MM.1S (cell line): ENCODE results near the gene PNLIP.

ENCODE experiments used
- DNase-seq: peaks from one replicate; pipeline ENCODE4 v3.0.0-alpha.2; 2015
- H2AFZ ChIP-seq: fragments of 300-600 bp; sonication (generic); 2 replicates; pipeline ENCODE4 v1.6.0; 2016; ENCODE audit warnings: antibody characterized with exemption, low read length
- H3F3A ChIP-seq: fragments of 300-600 bp; sonication (generic); 2 replicates; pipeline ENCODE4 v1.6.1; 2016; ENCODE audit warnings: mild to moderate bottlenecking, antibody characterized with exemption, low read length, moderate library complexity, mixed read lengths; ENCODE audit not compliant: insufficient read depth
- H3K27ac ChIP-seq: fragments of 300-600 bp; sonication (generic); 2 replicates; pipeline ENCODE4 v1.5.1; 2016; ENCODE audit warnings: mild to moderate bottlenecking, low read length
- H3K27me3 ChIP-seq: fragments of 300-600 bp; sonication (generic); replicated peaks from 2 replicates; pipeline ENCODE4 v1.6.0; 2016; ENCODE audit warnings: low read length; ENCODE audit not compliant: insufficient read depth
- H3K36me3 ChIP-seq: fragments of 300-600 bp; sonication (generic); replicated peaks from 2 replicates; pipeline ENCODE4 v1.6.1; 2016; ENCODE audit warnings: mild to moderate bottlenecking, low read length, mixed read lengths; ENCODE audit not compliant: insufficient read depth
- H3K4me1 ChIP-seq: fragments of 300-600 bp; sonication (generic); 2 replicates; pipeline ENCODE4 v1.6.1; 2016; ENCODE audit warnings: low read length, mixed read lengths
- H3K4me2 ChIP-seq: fragments of 300-600 bp; sonication (generic); 2 replicates; pipeline ENCODE4 v1.6.0; 2016; ENCODE audit warnings: low read depth, low read length
- H3K4me3 ChIP-seq: fragments of 300-600 bp; sonication (generic); 2 replicates; pipeline ENCODE4 v1.5.1; 2016; ENCODE audit warnings: low read length, mixed read lengths
- H3K79me2 ChIP-seq: fragments of 300-600 bp; sonication (generic); 2 replicates; pipeline ENCODE4 v1.6.1; 2016; ENCODE audit warnings: mixed run types, low read length, mixed read lengths
- H3K9ac ChIP-seq: fragments of 300-600 bp; sonication (generic); 2 replicates; pipeline ENCODE4 v1.6.1; 2016; ENCODE audit warnings: low read length, mixed read lengths
- H3K9me2 ChIP-seq: fragments of 300-600 bp; sonication (generic); replicated peaks from 2 replicates; pipeline ENCODE4 v1.6.1; 2016; ENCODE audit warnings: mild to moderate bottlenecking, low read length, mixed read lengths; ENCODE audit not compliant: insufficient read depth
- H3K9me3 ChIP-seq: fragments of 300-600 bp; sonication (generic); replicated peaks from 2 replicates; pipeline ENCODE4 v1.6.1; 2016; ENCODE audit warnings: mild to moderate bottlenecking, low read length, mixed read lengths; ENCODE audit not compliant: insufficient read depth
- H4K20me1 ChIP-seq: fragments of 300-600 bp; sonication (generic); 2 replicates; pipeline ENCODE4 v1.6.1; 2016; ENCODE audit warnings: mild to moderate bottlenecking, low read length, moderate library complexity, mixed read lengths; ENCODE audit not compliant: insufficient read depth
- EZH2 ChIP-seq: fragments of 300-600 bp; sonication (generic); optimal IDR thresholded peaks from 2 replicates; pipeline ENCODE3; 2017; ENCODE audit warnings: low read depth, mild to moderate bottlenecking, antibody characterized with exemption, low read length, mixed read lengths
- EZH2phosphoT487 ChIP-seq: fragments of 300-600 bp; sonication (generic); IDR thresholded peaks from 2 replicates; pipeline ENCODE4 v1.6.1; 2018; ENCODE audit warnings: antibody characterized with exemption, low read length
- TF ChIP-seq, protein P1 (sequence below): fragments of 300-600 bp; sonication (generic); IDR thresholded peaks from 2 replicates; pipeline ENCODE4 v1.5.1; 2016; ENCODE audit warnings: antibody characterized with exemption, low read length, mixed read lengths

Gene PNLIP

DNA sequence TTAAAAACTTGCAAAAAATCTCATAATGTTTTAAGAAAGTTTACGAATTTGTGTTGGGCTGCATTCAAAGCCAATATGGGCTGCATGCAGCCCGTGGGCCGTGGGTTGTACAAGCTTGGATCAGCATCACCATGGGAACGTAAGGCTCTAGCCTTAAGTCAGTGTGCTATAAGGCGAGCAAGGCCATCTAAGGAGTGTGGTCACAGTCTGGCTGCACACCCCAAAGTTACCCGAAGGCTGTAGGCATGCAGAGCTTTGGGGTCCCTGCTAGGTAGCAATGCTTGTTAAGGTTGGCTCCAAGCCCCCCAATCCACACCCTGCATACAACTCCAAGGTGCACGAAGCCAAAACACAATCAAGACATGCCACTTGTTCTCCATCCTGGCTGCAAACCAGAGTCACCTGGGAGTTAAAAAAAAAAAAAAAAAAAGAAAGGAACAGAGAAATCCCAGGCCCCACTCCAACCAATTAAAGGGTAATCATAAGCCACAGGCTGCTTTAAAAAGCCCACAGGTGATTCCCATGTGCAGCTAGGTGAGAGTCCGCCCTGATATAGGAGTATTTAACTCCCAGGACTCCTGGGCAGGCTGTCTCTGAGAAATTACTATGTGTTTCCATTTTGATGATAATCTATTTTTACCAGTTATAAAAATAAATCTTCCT lies 66.5 kb downstream of the PNLIP start:
- Histone ChIP-seq H3K4me2 (no peak overlapping the region), H3K4me1 (no peaks in the 10 kb centered on the region), H2AFZ (no peak overlapping the region), H3F3A (no peaks in the 10 kb centered on the region), H3K27ac (no peak overlapping the region), H3K4me3 (no peak overlapping the region), H3K9me3 (no peaks in the 10 kb centered on the region), H3K27me3 (no peaks in the 10 kb centered on the region), H4K20me1 (no peaks in the 10 kb centered on the region), H3K9me2 (no peaks in the 10 kb centered on the region), H3K36me3 (no peaks in the 10 kb centered on the region), H3K9ac (no peak overlapping the region), H3K79me2 (no peaks in the 10 kb centered on the region)
- DNase-seq, result no peak
- no peak for TF ChIP-seq EZH2

DNA sequence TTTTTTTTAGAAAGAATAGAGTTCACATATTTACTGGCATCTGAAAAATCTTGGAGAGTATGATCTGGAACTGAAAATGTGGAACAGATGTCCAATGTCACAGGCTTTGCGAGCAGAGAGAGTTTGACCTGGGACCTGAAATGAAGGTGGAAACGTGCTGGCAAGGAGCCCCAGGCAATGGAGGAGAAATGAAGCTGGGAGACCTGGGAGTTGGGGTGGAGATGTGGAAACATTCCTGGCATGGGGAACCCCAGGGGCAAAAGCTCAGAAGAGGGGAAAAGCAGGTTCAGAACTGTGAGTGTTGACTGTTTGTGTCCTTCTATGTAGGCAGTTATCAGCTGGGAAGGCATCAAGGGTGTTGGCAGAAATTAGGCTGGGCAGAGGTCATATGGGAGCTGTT lies 67.7 kb downstream of the PNLIP start:
- Histone ChIP-seq H3K79me2 (no peaks in the 10 kb centered on the region), H3K9me3 (no peaks in the 10 kb centered on the region)
- DNase-seq, result no peak

DNA sequence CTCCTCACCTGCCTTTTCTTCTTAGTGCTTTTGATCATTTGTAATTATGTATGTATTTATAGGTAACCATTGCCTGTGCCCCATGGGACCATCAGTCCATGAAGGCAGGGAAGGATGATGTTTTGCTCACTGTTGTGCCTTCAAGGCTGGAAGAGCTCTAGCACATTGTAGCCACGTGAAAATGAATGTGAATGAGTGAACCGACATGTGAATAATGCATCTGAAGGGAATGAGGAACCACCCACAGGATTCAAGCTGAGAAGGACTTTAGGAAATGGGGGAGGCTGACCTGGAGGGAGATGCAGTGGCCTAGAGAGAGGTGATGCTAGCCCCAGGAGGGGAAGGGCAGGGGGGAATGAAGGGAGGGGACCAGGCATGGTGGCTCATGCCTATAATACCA lies 69.1 kb downstream of the PNLIP start:
- no peak overlapping the region for H2AFZ ChIP-seq
- H3K9me3 ChIP-seq, result no peaks in the 10 kb centered on the region
- no peaks in the 10 kb centered on the region for H4K20me1 ChIP-seq
- TF ChIP-seq EZH2phosphoT487 (no peak), EZH2 (no peak)
- TF ChIP-seq, protein P1, sequence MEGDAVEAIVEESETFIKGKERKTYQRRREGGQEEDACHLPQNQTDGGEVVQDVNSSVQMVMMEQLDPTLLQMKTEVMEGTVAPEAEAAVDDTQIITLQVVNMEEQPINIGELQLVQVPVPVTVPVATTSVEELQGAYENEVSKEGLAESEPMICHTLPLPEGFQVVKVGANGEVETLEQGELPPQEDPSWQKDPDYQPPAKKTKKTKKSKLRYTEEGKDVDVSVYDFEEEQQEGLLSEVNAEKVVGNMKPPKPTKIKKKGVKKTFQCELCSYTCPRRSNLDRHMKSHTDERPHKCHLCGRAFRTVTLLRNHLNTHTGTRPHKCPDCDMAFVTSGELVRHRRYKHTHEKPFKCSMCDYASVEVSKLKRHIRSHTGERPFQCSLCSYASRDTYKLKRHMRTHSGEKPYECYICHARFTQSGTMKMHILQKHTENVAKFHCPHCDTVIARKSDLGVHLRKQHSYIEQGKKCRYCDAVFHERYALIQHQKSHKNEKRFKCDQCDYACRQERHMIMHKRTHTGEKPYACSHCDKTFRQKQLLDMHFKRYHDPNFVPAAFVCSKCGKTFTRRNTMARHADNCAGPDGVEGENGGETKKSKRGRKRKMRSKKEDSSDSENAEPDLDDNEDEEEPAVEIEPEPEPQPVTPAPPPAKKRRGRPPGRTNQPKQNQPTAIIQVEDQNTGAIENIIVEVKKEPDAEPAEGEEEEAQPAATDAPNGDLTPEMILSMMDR, result no peak
- no peak overlapping the region for H3K27ac ChIP-seq
- H3K36me3 ChIP-seq, result no peaks in the 10 kb centered on the region
- H3K9ac ChIP-seq, result no peak overlapping the region
- H3K27me3 ChIP-seq, result no peaks in the 10 kb centered on the region
- H3K4me2 ChIP-seq, result no peak overlapping the region
- no peaks in the 10 kb centered on the region for H3F3A ChIP-seq
- no peak overlapping the region for H3K4me3 ChIP-seq
- H3K79me2 ChIP-seq, result no peaks in the 10 kb centered on the region
- no peaks in the 10 kb centered on the region for H3K9me2 ChIP-seq
- no peaks in the 10 kb centered on the region for H3K4me1 ChIP-seq
- no peak for DNase-seq

More for the DNA sequence above, 67.7 kb downstream of the PNLIP start:
- Histone ChIP-seq H3K4me3 (no peak overlapping the region), H3K36me3 (no peaks in the 10 kb centered on the region), H3K4me1 (no peaks in the 10 kb centered on the region), H3K9ac (no peak overlapping the region), H3K9me2 (no peaks in the 10 kb centered on the region), H4K20me1 (no peaks in the 10 kb centered on the region), H3F3A (no peaks in the 10 kb centered on the region), H3K27me3 (no peaks in the 10 kb centered on the region), H3K4me2 (no peak overlapping the region), H2AFZ (no peak overlapping the region), H3K27ac (no peak overlapping the region)
- TF ChIP-seq EZH2phosphoT487 (no peak), EZH2 (no peak)
- TF ChIP-seq, protein P1, result no peak

DNA sequence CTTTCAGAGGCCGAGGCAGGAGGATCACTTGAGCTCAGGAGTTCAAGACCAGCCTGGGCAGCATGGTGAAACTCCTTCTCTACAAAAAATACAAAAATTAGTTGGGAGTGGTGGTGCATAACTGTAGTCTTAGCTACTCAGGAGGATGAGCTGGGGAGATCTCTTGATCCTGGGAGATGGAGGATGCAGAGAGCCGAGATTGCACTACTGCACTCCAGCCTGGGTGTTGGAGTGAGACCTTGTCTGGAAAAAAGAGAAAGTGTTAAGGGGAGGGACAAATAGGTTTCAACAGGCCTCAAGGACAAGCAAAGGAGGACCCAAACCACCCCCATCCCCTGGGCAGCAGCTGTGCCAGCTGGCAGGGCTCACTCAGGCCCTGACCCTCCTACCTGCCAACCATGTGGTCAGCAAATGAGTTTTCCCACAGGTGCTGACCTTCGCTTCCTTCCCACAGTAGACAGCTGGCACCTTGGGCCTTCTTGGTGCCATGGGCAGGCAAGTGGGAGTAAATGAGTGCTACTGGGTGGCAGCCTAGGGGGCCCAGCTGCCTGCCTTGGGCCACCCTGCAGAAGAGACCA lies 69.6 kb downstream of the PNLIP start:
- no peaks in the 10 kb centered on the region for H3K36me3 ChIP-seq
- H3K9me3 ChIP-seq, result no peaks in the 10 kb centered on the region
- H3K27me3 ChIP-seq, result no peaks in the 10 kb centered on the region
- H3K4me3 ChIP-seq, result no peak overlapping the region
- no peaks in the 10 kb centered on the region for H3K4me1 ChIP-seq
- H3K79me2 ChIP-seq, result no peaks in the 10 kb centered on the region
- H2AFZ ChIP-seq, result no peak overlapping the region
- no peak for TF ChIP-seq EZH2phosphoT487
- H3K9ac ChIP-seq, result no peak overlapping the region
- H4K20me1 ChIP-seq, result no peaks in the 10 kb centered on the region
- no peak overlapping the region for H3K27ac ChIP-seq
- DNase-seq, result no peak
- no peaks in the 10 kb centered on the region for H3F3A ChIP-seq
- no peaks in the 10 kb centered on the region for H3K9me2 ChIP-seq
- no peak overlapping the region for H3K4me2 ChIP-seq
